Memory B cell (primary cell): Measurements from ENCODE around the gene CNTNAP2.
"Not testable (repeated sequence)": the region's sequence is repeated elsewhere in the genome, so short reads cannot be mapped to it uniquely, and the experiment has no call there.

Source experiments
- ATAC-seq: fragments of 150-1000 bp; cut with Tn5 transposase; 2 replicates; pipeline ENCODE4 v1.10.0; 2021; ENCODE audit warnings: low read depth, mild to moderate bottlenecking, moderate library complexity
- DNase-seq, 2 donors: peaks; one replicate each; pipeline ENCODE4 v3.0.0; 2022; ENCODE audit warnings: low spot score in 2 of 2
- H3K27ac Mint-ChIP-seq: one replicate; pipeline ENCODE4 v1.8.0; 2022; ENCODE audit warnings: mild to moderate bottlenecking, moderate library complexity, mixed read lengths
- H3K27me3 Mint-ChIP-seq: one replicate; pipeline ENCODE4 v1.8.0; 2022; ENCODE audit warnings: mixed read lengths
- H3K36me3 Mint-ChIP-seq: one replicate; pipeline ENCODE4 v1.8.0; 2022; ENCODE audit warnings: mild to moderate bottlenecking, mixed read lengths
- H3K4me1 Mint-ChIP-seq: one replicate; pipeline ENCODE4 v1.8.0; 2022; ENCODE audit warnings: mixed read lengths
- H3K4me3 Mint-ChIP-seq: one replicate; pipeline ENCODE4 v1.8.0; 2022; ENCODE audit warnings: mild to moderate bottlenecking, moderate library complexity, mixed read lengths
- H3K9me3 Mint-ChIP-seq: one replicate; pipeline ENCODE4 v1.8.0; 2022; ENCODE audit warnings: mixed read lengths

The CNTNAP2 gene

GRCh38 chr7:148461392-148462179 lies 2345.0 kb downstream of the CNTNAP2 start:
- peaks cover 8% of the 10 kb centered on the region for H3K4me1 Mint-ChIP-seq
- peaks cover 7% of the 10 kb centered on the region for H3K9me3 Mint-ChIP-seq
- H3K4me3 Mint-ChIP-seq = no peak overlapping the region
- ATAC-seq (no peak), DNase-seq (no peak)
- peaks cover 2% of the 10 kb centered on the region for H3K27me3 Mint-ChIP-seq
- no peak overlapping the region for H3K27ac Mint-ChIP-seq
- H3K36me3 Mint-ChIP-seq = no peaks in the 10 kb centered on the region

DNA sequence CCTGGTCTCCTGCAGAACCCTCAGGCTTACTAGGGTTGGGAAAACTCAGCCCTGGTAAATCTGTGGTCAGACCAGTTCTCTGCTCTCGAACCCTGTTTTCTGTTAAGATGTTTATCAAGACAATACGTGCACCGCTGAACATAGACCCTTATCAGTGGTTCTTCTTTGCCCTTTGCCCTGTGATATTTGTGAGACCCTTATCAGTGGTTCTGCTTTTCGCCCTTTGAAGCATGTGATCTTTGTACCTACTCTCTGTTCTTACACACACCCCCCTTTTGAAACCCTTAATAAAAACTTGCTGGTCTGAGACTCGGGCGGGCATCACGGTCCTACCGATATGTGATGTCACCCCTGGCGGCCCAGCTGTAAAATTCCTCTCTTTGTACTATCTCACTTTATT lies 2346.2 kb downstream of the CNTNAP2 start:
- not testable (repeated sequence) for H3K9me3 Mint-ChIP-seq, H3K4me3 Mint-ChIP-seq, H3K27me3 Mint-ChIP-seq, DNase-seq, ATAC-seq, H3K36me3 Mint-ChIP-seq, H3K27ac Mint-ChIP-seq, H3K4me1 Mint-ChIP-seq

- no peak for ATAC-seq
- H3K9me3 Mint-ChIP-seq = peaks cover 7% of the 10 kb centered on the region
- peaks cover 2% of the 10 kb centered on the region for H3K27me3 Mint-ChIP-seq
- peaks cover 8% of the 10 kb centered on the region for H3K4me1 Mint-ChIP-seq
- H3K27ac Mint-ChIP-seq = no peak overlapping the region
- H3K36me3 Mint-ChIP-seq = no peaks in the 10 kb centered on the region
- H3K4me3 Mint-ChIP-seq = no peak overlapping the region
- no peak for DNase-seq
These were observed 2346.6 kb downstream of the CNTNAP2 start for GRCh38 chr7:148463210-148463609.

GRCh38 chr7:148464947-148465346 lies 2348.3 kb downstream of the CNTNAP2 start:
- Mint-ChIP-seq H3K27me3 (peaks cover 2% of the 10 kb centered on the region), H3K9me3 (peaks cover 7% of the 10 kb centered on the region), H3K36me3 (no peaks in the 10 kb centered on the region), H3K4me3 (no peak overlapping the region), H3K27ac (no peak overlapping the region), H3K4me1 (peaks cover 8% of the 10 kb centered on the region)
- ATAC-seq (no peak), DNase-seq (no peak)

GRCh38 chr7:148465441-148465840 lies 2348.8 kb downstream of the CNTNAP2 start:
- DNase-seq, H3K36me3 Mint-ChIP-seq, H3K4me1 Mint-ChIP-seq, H3K27ac Mint-ChIP-seq, H3K9me3 Mint-ChIP-seq, H3K27me3 Mint-ChIP-seq, ATAC-seq, H3K4me3 Mint-ChIP-seq: not testable (repeated sequence)

DNA sequence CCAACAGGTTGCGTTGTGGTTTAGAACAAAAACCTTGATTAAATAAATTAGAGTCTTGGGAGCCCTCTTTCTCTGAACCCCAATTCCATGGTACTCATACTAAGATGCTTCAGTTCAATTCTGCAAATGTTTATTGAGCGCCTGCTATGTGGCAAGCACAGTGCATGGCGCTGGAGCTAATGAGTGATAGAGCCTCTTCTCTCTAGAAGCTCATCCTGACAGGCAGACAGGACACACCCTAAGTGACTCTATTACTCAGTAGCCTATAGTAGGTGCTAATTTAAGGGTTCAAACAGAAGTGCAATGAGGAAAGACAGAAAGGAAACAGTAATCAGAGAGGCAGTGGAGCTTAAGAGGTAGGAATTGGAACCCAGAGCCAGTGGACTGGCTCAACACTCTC lies 2349.5 kb downstream of the CNTNAP2 start:
- Mint-ChIP-seq H3K27ac (no peak overlapping the region), H3K27me3 (peaks cover 4% of the 10 kb centered on the region), H3K9me3 (peaks cover 7% of the 10 kb centered on the region), H3K4me1 (peaks cover 8% of the 10 kb centered on the region), H3K4me3 (no peak overlapping the region), H3K36me3 (no peaks in the 10 kb centered on the region)
- DNase-seq = no peak
- ATAC-seq = no peak

GRCh38 chr7:148468700-148469098 lies 2352.1 kb downstream of the CNTNAP2 start:
- no peak for ATAC-seq
- peaks cover 8% of the 10 kb centered on the region for H3K4me1 Mint-ChIP-seq

More at GRCh38 chr7:148468700-148469098, 2352.1 kb downstream of the CNTNAP2 start:
- Mint-ChIP-seq H3K36me3 (peaks cover 3% of the 10 kb centered on the region), H3K9me3 (no peaks in the 10 kb centered on the region), H3K27ac (no peak overlapping the region), H3K27me3 (peaks cover 7% of the 10 kb centered on the region), H3K4me3 (no peak overlapping the region)
- no peak for DNase-seq
